HCT116 (cell line): ENCODE results near the gene C2orf78. TPM values are rescaled to one million over a fixed set of nuclear protein-coding genes. Genes with fewer than 3 reads are reported as not detected.
A peak's percentile ranks its signal among the peaks of the same experiment; 100 is the strongest.

ENCODE experiments used
- ATAC-seq: fragments of 200-7000 bp; cut with Tn5 transposase; 2 replicates; pipeline ENCODE4 v1.9.1; 2020; ENCODE audit warnings: mild to moderate bottlenecking, moderate library complexity
- BruUV-seq: library from RNA; stranded (reverse); fragments of 400-500 nt; replicated peaks from 2 replicates; lab custom pipeline; 2021; lab: Mats Ljungman, UMichigan
- CTCF ChIA-PET: fragments of 300-600 bp; sonication (Branson Sonifier 250); formaldehyde crosslinking; loops from one replicate; lab custom pipeline; 2021; ENCODE audit warnings: antibody characterized with exemption; lab: Charles Lee
- POLR2A ChIA-PET: fragments of 300-600, 350-600 bp; sonication (Branson Sonifier 250); formaldehyde crosslinking; loops from one replicate; lab custom pipeline; 2021; ENCODE audit warnings: antibody characterized with exemption; lab: Charles Lee
- RAD21 ChIA-PET, 2 experiments: fragments of 300-600 bp; sonication (Branson Sonifier 250); formaldehyde crosslinking; loops; one replicate each; lab custom pipeline; 2023; ENCODE audit warnings: low total read pairs in 2 of 2; ENCODE audit not compliant: uncharacterized antibody in 2 of 2, unreplicated experiment in 2 of 2, low non-redundant PET in 1 of 2; lab: Charles Lee
- DNase-seq: peaks from one replicate; pipeline ENCODE4 v3.0.0-alpha.2; 2010; ENCODE audit warnings: low read depth, low spot score
- H2AFZ ChIP-seq: fragments of 200-600 bp; shearing (Covaris generic), sonication (generic); 2 replicates; pipeline ENCODE4 v1.6.1; 2017; ENCODE audit warnings: low read depth, mixed run types, mixed read lengths, antibody characterized with exemption, low read length; ENCODE audit not compliant: poor library complexity, severe bottlenecking
- H3K27ac ChIP-seq: 2 replicates; pipeline ENCODE4 v1.5.1; 2012; ENCODE audit warnings: low read depth, low read length
- H3K27me3 ChIP-seq: fragments of 200-600 bp; sonication (generic); 2 replicates; pipeline ENCODE4 v1.6.1; 2016; ENCODE audit warnings: mixed run types, low read length, mixed read lengths; ENCODE audit not compliant: insufficient read depth
- H3K36me3 ChIP-seq, 2 experiments: fragments of 200-500 bp in 1 of 2; fragments of 200-600 bp in 1 of 2; sonication (Bioruptor generic) in 1 of 2; sonication (generic) in 1 of 2; 2 replicates each; pipeline versions ENCODE4 v1.5.1 to v1.6.1; 2014 to 2016; ENCODE audit warnings: low read length in 2 of 2, inconsistent platforms in 1 of 2, mixed read lengths in 1 of 2, mixed run types in 1 of 2; ENCODE audit not compliant: insufficient read depth in 2 of 2, control insufficient read depth in 1 of 2
- H3K4me1 ChIP-seq, 2 experiments: fragments of 200-600 bp in 1 of 2; sonication (generic) in 1 of 2; 2 replicates each; pipeline versions ENCODE4 v1.5.1 to v1.6.1; 2012 to 2017; ENCODE audit warnings: low read length in 2 of 2, inconsistent platforms in 1 of 2, mild to moderate bottlenecking in 1 of 2, mixed read lengths in 1 of 2, mixed run types in 1 of 2, moderate library complexity in 1 of 2; ENCODE audit not compliant: insufficient read depth in 2 of 2, control insufficient read depth in 1 of 2
- H3K4me2 ChIP-seq: fragments of 200-600 bp; sonication (generic); 2 replicates; pipeline ENCODE4 v1.6.1; 2017; ENCODE audit warnings: mixed run types, low read length, mixed read lengths
- H3K4me3 ChIP-seq, 2 experiments: fragments of 200-600 bp in 1 of 2; sonication (generic) in 1 of 2; replicated peaks in 1 of 2; 2 replicates each; pipeline ENCODE4 v1.5.1; 2011 to 2016; ENCODE audit warnings: low read length in 2 of 2, control low read depth in 1 of 2, low read depth in 1 of 2, mild to moderate bottlenecking in 1 of 2, mixed read lengths in 1 of 2, mixed run types in 1 of 2
- H3K79me2 ChIP-seq: fragments of 200-600 bp; sonication (generic); 2 replicates; pipeline ENCODE4 v1.6.1; 2017; ENCODE audit warnings: mild to moderate bottlenecking, mixed run types, low read length, moderate library complexity, mixed read lengths; ENCODE audit not compliant: insufficient read depth
- H3K9ac ChIP-seq: fragments of 200-600 bp; sonication (generic); 2 replicates; pipeline ENCODE4 v1.6.1; 2016; ENCODE audit warnings: low read length, mixed read lengths
- H3K9me2 ChIP-seq: fragments of 200-600 bp; sonication (generic), shearing (Covaris generic); 2 replicates; pipeline ENCODE4 v1.6.1; 2017; ENCODE audit warnings: mixed run types, mild to moderate bottlenecking, moderate library complexity; ENCODE audit not compliant: insufficient read depth
- H3K9me3 ChIP-seq, 2 experiments: fragments of 200-500 bp in 1 of 2; fragments of 200-600 bp in 1 of 2; sonication (Bioruptor generic) in 1 of 2; sonication (generic) in 1 of 2; 2 replicates each; pipeline ENCODE4 v1.6.1; 2014 to 2017; ENCODE audit warnings: low read length in 2 of 2, mixed read lengths in 2 of 2, inconsistent platforms in 1 of 2, low read depth in 1 of 2, mild to moderate bottlenecking in 1 of 2, mixed run types in 1 of 2, moderate library complexity in 1 of 2; ENCODE audit not compliant: control insufficient read depth in 1 of 2, insufficient read depth in 1 of 2
- H4K20me1 ChIP-seq: fragments of 200-600 bp; sonication (generic), shearing (Covaris generic); 2 replicates; pipeline ENCODE4 v1.6.1; 2017; ENCODE audit warnings: mixed run types, mild to moderate bottlenecking, moderate library complexity; ENCODE audit not compliant: insufficient read depth
- CBX3 ChIP-seq: IDR thresholded peaks from 2 replicates; pipeline ENCODE4 v1.6.1; 2012; ENCODE audit warnings: low read depth
- CEBPB ChIP-seq: IDR thresholded peaks from 2 replicates; pipeline ENCODE4 v1.6.1; 2012; ENCODE audit warnings: low read depth
- EGR1 ChIP-seq: IDR thresholded peaks from 2 replicates; pipeline ENCODE4 v1.6.1; 2012; ENCODE audit warnings: low read depth
- EZH2phosphoT487 ChIP-seq: fragments of 200-600 bp; IDR thresholded peaks from 2 replicates; pipeline ENCODE4 v1.6.1; 2018; ENCODE audit warnings: antibody characterized with exemption, borderline replicate concordance
- FOSL1 ChIP-seq: IDR thresholded peaks from 2 replicates; pipeline ENCODE4 v1.6.1; 2012; ENCODE audit warnings: low read depth
- JUND ChIP-seq: IDR thresholded peaks from 2 replicates; pipeline ENCODE4 v1.6.1; 2012
- POLR2AphosphoS5 ChIP-seq: IDR thresholded peaks from 2 replicates; pipeline ENCODE4 v1.6.1; 2011; ENCODE audit warnings: mild to moderate bottlenecking, low read depth, low read length, moderate library complexity
- RAD21 ChIP-seq: IDR thresholded peaks from 2 replicates; pipeline ENCODE4 v1.6.1; 2012; ENCODE audit warnings: low read depth, mild to moderate bottlenecking
- SIN3A ChIP-seq: IDR thresholded peaks from 2 replicates; pipeline ENCODE4 v1.6.1; 2012; ENCODE audit warnings: low read depth
- ZFX ChIP-seq: fragments of 450-650 bp; IDR thresholded peaks from 2 replicates; pipeline ENCODE4 v1.6.1; 2017
- ZNF274 ChIP-seq: fragments of 200-500 bp; sonication (Bioruptor generic); IDR thresholded peaks from 2 replicates; pipeline ENCODE4 v1.6.1; 2014; ENCODE audit warnings: mild to moderate bottlenecking, low read depth, low read length, inconsistent platforms
- intact Hi-C: fragments of 100-400 bp; cut with micrococcal nuclease; formaldehyde crosslinking; loops from 2 replicates; pipeline ENCODE4 v1.10.0; 2022
- total RNA-seq: library from RNA; stranded (reverse); gene quantifications from one replicate; pipeline ENCODE4 v1.2.1, GENCODE V29; 2021; ENCODE audit not compliant: unreplicated experiment
- TF ChIP-seq, protein P1 (sequence below): IDR thresholded peaks from 2 replicates; pipeline ENCODE4 v1.6.1; 2011; ENCODE audit warnings: mild to moderate bottlenecking, low read length, moderate library complexity; ENCODE audit not compliant: insufficient replicate concordance; ENCODE audit errors: extremely low read depth
- TF ChIP-seq, protein P2 (sequence below), 3 experiments: fragments of 200-600 bp in 1 of 3; sonication (generic) in 1 of 3; IDR thresholded peaks in 2 of 3; conservative IDR thresholded peaks in 1 of 3; 2 replicates each; pipeline ENCODE4 v1.5.1; 2012 to 2017; ENCODE audit warnings: low read depth in 2 of 3, low read length in 2 of 3, antibody characterized with exemption in 1 of 3, borderline replicate concordance in 1 of 3, control low read depth in 1 of 3, mild to moderate bottlenecking in 1 of 3, mixed read lengths in 1 of 3, mixed run types in 1 of 3, moderate library complexity in 1 of 3; ENCODE audit not compliant: insufficient read depth in 1 of 3

Gene C2orf78
- total RNA-seq, 1 experiment from 2014 or later, result 1.5 TPM

DNA sequence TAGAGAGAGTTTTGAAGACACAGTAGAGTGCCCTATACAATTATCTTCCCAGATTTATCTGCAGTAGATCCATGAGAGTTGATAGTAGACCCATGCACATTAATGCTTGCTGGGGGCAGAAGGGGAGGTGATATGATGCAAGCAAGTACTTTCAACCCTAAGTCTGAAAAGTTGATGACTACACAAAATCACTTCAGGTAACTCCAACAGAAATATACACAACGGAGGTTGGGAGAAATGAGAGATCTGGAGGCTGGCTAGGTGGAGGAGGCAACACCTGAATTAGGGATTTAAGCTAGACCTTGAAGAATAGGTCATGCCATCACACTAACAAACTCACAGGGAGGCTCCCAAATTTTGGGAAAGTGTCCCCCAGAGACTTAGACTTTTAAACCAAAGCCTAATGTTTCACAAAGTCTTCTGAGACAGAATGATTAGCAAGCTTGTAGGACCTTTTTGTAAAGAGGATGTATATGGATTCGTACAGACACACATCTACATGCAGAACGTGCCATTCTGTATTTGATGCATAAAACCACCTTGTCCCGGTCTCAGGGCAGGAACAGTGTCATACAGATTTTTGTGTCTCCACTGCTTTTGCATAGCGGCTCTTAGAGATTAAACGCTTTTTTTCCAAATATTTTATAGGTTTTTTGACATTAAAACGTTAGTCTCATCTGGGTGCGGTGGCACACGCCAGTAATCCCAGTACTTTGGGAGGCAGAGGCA is 43.8 kb downstream of the C2orf78 start:
- Histone ChIP-seq H3K4me2 (peak overlapping the region; percentile 80), H3K79me2 (peaks cover 29% of the 10 kb centered on the region), H2AFZ (peak overlapping the region; percentile 89), H3K4me1 (peaks cover 11 to 31% of the 10 kb centered on the region in 2 experiments; a peak in 3 of 4 replicates), H3K9me2 (no peaks in the 10 kb centered on the region), H4K20me1 (no peaks in the 10 kb centered on the region), H3K27me3 (no peaks in the 10 kb centered on the region), H3K4me3 (peak overlapping the region; percentile 73 to 95), H3K36me3 (peaks cover 6 to 10% of the 10 kb centered on the region in 2 experiments; a peak in 3 of 4 replicates), H3K9me3 (no peaks in the 10 kb centered on the region), H3K27ac (peak overlapping the region; percentile 79; the same call in 1 of the 2 replicates), H3K9ac (peak overlapping the region; percentile 87)
- no peak for DNase-seq
- no peak for ATAC-seq
- ChIA-PET POLR2A (interaction anchor here (0.8 to 2.0 kb wide), 7 partner anchors 91 to 371 kb away, joined by 3 to 6 read pairs (median 4); partner anchors contain the start of genes BOLA3, MTHFD2 and TPRKB), RAD21 (interaction anchor here (0.7 to 1.0 kb wide), 2 partner anchors 91 to 324 kb away, joined by 3 to 4 read pairs; partner anchors contain the start of gene TPRKB (in 1 of the 2)), CTCF (interaction anchor here (0.6 to 2.8 kb wide), 18 partner anchors 8 to 507 kb away, joined by 3 to 39 read pairs (median 5); partner anchors contain the start of gene MOB1A)
- BruUV-seq, result no TSS peak
- intact Hi-C loops, result no loop called here
- no peak for TF ChIP-seq JUND
- TF ChIP-seq EZH2phosphoT487, result no peak
- no peak for TF ChIP-seq EGR1
- no peak for TF ChIP-seq ZNF274
- TF ChIP-seq ZFX, result no peak
- TF ChIP-seq, protein P1, sequence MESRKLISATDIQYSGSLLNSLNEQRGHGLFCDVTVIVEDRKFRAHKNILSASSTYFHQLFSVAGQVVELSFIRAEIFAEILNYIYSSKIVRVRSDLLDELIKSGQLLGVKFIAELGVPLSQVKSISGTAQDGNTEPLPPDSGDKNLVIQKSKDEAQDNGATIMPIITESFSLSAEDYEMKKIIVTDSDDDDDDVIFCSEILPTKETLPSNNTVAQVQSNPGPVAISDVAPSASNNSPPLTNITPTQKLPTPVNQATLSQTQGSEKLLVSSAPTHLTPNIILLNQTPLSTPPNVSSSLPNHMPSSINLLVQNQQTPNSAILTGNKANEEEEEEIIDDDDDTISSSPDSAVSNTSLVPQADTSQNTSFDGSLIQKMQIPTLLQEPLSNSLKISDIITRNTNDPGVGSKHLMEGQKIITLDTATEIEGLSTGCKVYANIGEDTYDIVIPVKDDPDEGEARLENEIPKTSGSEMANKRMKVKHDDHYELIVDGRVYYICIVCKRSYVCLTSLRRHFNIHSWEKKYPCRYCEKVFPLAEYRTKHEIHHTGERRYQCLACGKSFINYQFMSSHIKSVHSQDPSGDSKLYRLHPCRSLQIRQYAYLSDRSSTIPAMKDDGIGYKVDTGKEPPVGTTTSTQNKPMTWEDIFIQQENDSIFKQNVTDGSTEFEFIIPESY, result no peak
- TF ChIP-seq CBX3, result no peak
- no peak for TF ChIP-seq FOSL1
- no peak for TF ChIP-seq CEBPB
- no peak for TF ChIP-seq POLR2AphosphoS5
- TF ChIP-seq RAD21, result no peak
- TF ChIP-seq SIN3A, result no peak
- TF ChIP-seq, protein P2, sequence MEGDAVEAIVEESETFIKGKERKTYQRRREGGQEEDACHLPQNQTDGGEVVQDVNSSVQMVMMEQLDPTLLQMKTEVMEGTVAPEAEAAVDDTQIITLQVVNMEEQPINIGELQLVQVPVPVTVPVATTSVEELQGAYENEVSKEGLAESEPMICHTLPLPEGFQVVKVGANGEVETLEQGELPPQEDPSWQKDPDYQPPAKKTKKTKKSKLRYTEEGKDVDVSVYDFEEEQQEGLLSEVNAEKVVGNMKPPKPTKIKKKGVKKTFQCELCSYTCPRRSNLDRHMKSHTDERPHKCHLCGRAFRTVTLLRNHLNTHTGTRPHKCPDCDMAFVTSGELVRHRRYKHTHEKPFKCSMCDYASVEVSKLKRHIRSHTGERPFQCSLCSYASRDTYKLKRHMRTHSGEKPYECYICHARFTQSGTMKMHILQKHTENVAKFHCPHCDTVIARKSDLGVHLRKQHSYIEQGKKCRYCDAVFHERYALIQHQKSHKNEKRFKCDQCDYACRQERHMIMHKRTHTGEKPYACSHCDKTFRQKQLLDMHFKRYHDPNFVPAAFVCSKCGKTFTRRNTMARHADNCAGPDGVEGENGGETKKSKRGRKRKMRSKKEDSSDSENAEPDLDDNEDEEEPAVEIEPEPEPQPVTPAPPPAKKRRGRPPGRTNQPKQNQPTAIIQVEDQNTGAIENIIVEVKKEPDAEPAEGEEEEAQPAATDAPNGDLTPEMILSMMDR (IDR thresholded peaks at IDR 0.05 in 2 of 3, conservative IDR thresholded peaks at IDR 0.05 in 1 of 3; ENCODE audit: borderline replicate concordance in 1 of 3, insufficient read depth in 1 of 3, low read depth in 2 of 3, low read length in 2 of 3), result no peak
